22Rv1 (cell line): ENCODE data around the gene TMEM147.
A peak's percentile ranks its signal among the peaks of the same experiment; 100 is the strongest.

ENCODE experiments used
- ZFX ChIP-seq: fragments of 450-650 bp; IDR thresholded peaks from 2 replicates; pipeline ENCODE4 v1.6.1; 2017; ENCODE audit warnings: antibody characterized with exemption, borderline replicate concordance
- TF ChIP-seq, protein P1 (sequence below): fragments of 450-650 bp; IDR thresholded peaks from 2 replicates; pipeline ENCODE4 v1.5.1; 2017; ENCODE audit warnings: mild to moderate bottlenecking

DNA sequence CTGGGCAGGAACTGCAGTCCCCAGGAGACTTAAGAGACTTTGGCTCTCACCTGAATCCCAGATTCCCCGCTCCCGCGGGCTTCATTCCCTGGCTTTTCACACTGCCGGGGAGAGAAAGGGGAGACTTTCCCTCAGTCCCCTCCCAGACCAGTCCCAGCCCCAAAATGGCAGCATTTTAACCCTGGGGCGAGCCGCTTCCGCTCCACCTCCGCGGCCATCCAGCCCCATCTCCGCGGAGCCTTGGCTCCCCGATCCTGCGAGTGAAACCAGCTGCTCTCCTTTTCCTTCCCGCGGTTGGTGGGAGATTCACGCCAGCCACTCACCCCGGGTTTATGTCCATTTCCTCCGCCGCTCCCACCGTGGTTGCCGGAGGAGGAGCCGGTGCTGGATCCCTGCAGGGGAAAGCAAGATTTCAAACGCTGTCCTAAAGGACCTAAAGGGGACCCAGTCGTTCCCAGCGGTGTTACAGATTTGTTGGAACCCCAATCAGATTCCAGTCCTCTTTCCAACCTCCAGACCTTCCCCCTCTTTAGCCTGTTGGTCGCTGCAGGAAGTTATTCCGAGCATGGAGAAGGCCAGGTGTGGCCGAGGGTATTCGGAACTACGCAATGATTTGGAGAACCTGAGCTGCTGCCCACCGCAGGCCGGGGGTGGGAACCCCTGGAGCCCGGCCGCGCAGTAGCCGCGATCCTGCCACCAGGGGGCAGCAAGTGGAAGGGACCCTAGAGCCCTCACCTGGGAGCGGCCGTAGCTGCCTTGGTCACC is 35.4 kb upstream of the TMEM147 start:
- TF ChIP-seq, protein P1, sequence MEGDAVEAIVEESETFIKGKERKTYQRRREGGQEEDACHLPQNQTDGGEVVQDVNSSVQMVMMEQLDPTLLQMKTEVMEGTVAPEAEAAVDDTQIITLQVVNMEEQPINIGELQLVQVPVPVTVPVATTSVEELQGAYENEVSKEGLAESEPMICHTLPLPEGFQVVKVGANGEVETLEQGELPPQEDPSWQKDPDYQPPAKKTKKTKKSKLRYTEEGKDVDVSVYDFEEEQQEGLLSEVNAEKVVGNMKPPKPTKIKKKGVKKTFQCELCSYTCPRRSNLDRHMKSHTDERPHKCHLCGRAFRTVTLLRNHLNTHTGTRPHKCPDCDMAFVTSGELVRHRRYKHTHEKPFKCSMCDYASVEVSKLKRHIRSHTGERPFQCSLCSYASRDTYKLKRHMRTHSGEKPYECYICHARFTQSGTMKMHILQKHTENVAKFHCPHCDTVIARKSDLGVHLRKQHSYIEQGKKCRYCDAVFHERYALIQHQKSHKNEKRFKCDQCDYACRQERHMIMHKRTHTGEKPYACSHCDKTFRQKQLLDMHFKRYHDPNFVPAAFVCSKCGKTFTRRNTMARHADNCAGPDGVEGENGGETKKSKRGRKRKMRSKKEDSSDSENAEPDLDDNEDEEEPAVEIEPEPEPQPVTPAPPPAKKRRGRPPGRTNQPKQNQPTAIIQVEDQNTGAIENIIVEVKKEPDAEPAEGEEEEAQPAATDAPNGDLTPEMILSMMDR, result peak; percentile 97
- no peak for TF ChIP-seq ZFX
